ENCODE measurements around the gene MVB12B. TPM values are rescaled to one million over a fixed set of nuclear protein-coding genes. Genes with fewer than 3 reads are reported as not detected.
"Not testable (repeated sequence)": the region's sequence is repeated elsewhere in the genome, so short reads cannot be mapped to it uniquely, and the experiment has no call there.

The MVB12B gene
- total RNA-seq, 4 donors from 2014 or later: 6.1 to 18.0 (median 13.2) TPM

- H3K27me3 ChIP-seq: no peaks in the 10 kb centered on the region
- ATAC-seq (no peak), DNase-seq (no peak)
- no peak overlapping the region for H3K27ac ChIP-seq
- H3K9me3 ChIP-seq: no peaks in the 10 kb centered on the region
- no peak overlapping the region for H3K4me3 ChIP-seq
- in situ Hi-C loops (cut with MboI; ENCODE audit: low sequenced_read_pairs in 4 of 4) (no loop called here), intact Hi-C loops (cut with DNase I; ENCODE audit: low total_unique reads) (no loop called here)
- TF ChIP-seq CTCF (IDR thresholded peaks at IDR 0.05 in 4 of 5, conservative IDR thresholded peaks at IDR 0.05 in 1 of 5) (no peak), POLR2A (IDR thresholded peaks at IDR 0.05) (no peak)
- no peaks in the 10 kb centered on the region for H3K36me3 ChIP-seq
- no peaks in the 10 kb centered on the region for H3K4me1 ChIP-seq
Measured at GRCh38 chr9:126551812-126552211, 225.2 kb downstream of the MVB12B start.

GRCh38 chr9:126554292-126554691 is 227.7 kb downstream of the MVB12B start:
- Histone ChIP-seq H3K9me3 (no peaks in the 10 kb centered on the region), H3K4me3 (no peak overlapping the region), H3K36me3 (no peaks in the 10 kb centered on the region), H3K4me1 (no peaks in the 10 kb centered on the region), H3K27me3 (no peaks in the 10 kb centered on the region), H3K27ac (no peak overlapping the region)
- DNase-seq (no peak), ATAC-seq (no peak)
- no peak for TF ChIP-seq POLR2A (IDR thresholded peaks at IDR 0.05)
- no peak for TF ChIP-seq CTCF (IDR thresholded peaks at IDR 0.05 in 4 of 5, conservative IDR thresholded peaks at IDR 0.05 in 1 of 5)
- in situ Hi-C loops (cut with MboI; ENCODE audit: low sequenced_read_pairs in 4 of 4) (no loop called here), intact Hi-C loops (cut with DNase I; ENCODE audit: low total_unique reads) (no loop called here)

- DNase-seq; H3K4me3 ChIP-seq; ATAC-seq; H3K4me1 ChIP-seq; H3K27ac ChIP-seq; H3K9me3 ChIP-seq; H3K36me3 ChIP-seq; intact Hi-C loops (cut with DNase I; ENCODE audit: low total_unique reads); H3K27me3 ChIP-seq: not testable (repeated sequence)
- in situ Hi-C loops (cut with MboI; ENCODE audit: low sequenced_read_pairs in 4 of 4): loop anchor here in 2 of 4 donors (5.0 kb wide), 2 partner anchors 53 to 58 kb away; no protein-coding TSS in a partner anchor
Measured at GRCh38 chr9:126555421-126555820, 228.8 kb downstream of the MVB12B start.
